HG03565 (cell line): ENCODE measurements around the gene KASH5.
"Not testable (repeated sequence)": the region's sequence is repeated elsewhere in the genome, so short reads cannot be mapped to it uniquely, and the experiment has no call there.

Source experiments
- ATAC-seq: cut with Tn5 transposase; IDR thresholded peaks from one replicate; pipeline ENCODE4 v1.9.1; 2021; ENCODE audit warnings: mild to moderate bottlenecking, moderate library complexity; ENCODE audit not compliant: unreplicated experiment

Gene KASH5

GRCh38 chr19:49453757-49454240 is 65.8 kb downstream of the KASH5 start:
- no peak for ATAC-seq

- no peak for ATAC-seq
These were observed 67.7 kb downstream of the KASH5 start for GRCh38 chr19:49455773-49456172.

GRCh38 chr19:49456326-49456725 is 68.3 kb downstream of the KASH5 start:
- no peak for ATAC-seq

- no peak for ATAC-seq
These were observed 70.5 kb downstream of the KASH5 start for GRCh38 chr19:49458567-49458903.

- ATAC-seq: no peak
These were observed 71.3 kb downstream of the KASH5 start for GRCh38 chr19:49459388-49459787.

- ATAC-seq: not testable (repeated sequence)
These were observed 73.1 kb downstream of the KASH5 start for GRCh38 chr19:49461130-49461529.

GRCh38 chr19:49461656-49462055 is 73.6 kb downstream of the KASH5 start:
- no peak for ATAC-seq

GRCh38 chr19:49462492-49462891 is 74.4 kb downstream of the KASH5 start:
- no peak for ATAC-seq

- ATAC-seq: no peak
These were observed 76.1 kb downstream of the KASH5 start for GRCh38 chr19:49463960-49464740.

- ATAC-seq: no peak
These were observed 77.3 kb downstream of the KASH5 start for GRCh38 chr19:49465371-49465770.
